Endothelial cell of umbilical vein (primary cell): Measurements from ENCODE around the gene ODAD3. TPM values are rescaled to one million over a fixed set of nuclear protein-coding genes. Genes with fewer than 3 reads are reported as not detected.

Experiments
- BruUV-seq: library from RNA; stranded (reverse); fragments of 400-500 nt; replicated peaks from 2 replicates; lab custom pipeline; 2021; lab: Mats Ljungman, UMichigan
- CTCF ChIA-PET: fragments of 300-600, 350-600 bp; sonication (Branson Sonifier 250); formaldehyde crosslinking; loops from one replicate; lab custom pipeline; 2021; ENCODE audit warnings: antibody characterized with exemption, inconsistent platforms; lab: Charles Lee
- POLR2A ChIA-PET: fragments of 300-600, 350-600 bp; sonication (Branson Sonifier 250); formaldehyde crosslinking; loops from one replicate; lab custom pipeline; 2021; ENCODE audit warnings: antibody characterized with exemption, inconsistent platforms; lab: Charles Lee
- DNase-seq: peaks from one replicate; pipeline ENCODE4 v3.0.0-alpha.2; 2011; ENCODE audit warnings: low read depth, low spot score
- FAIRE-seq: peaks from 2 replicates; lab custom pipeline; 2011; peaks lifted over from hg19 to GRCh38; lab: Jason Lieb, UNC
- H2AFZ ChIP-seq: 2 replicates; pipeline ENCODE4 v1.6.0; 2012; ENCODE audit warnings: low read depth, low read length, control low read depth, inconsistent platforms
- H3K27ac ChIP-seq: 2 replicates; pipeline ENCODE4 v1.5.1; 2011; ENCODE audit warnings: low read depth, mild to moderate bottlenecking, control low read depth, low read length, moderate library complexity; ENCODE audit not compliant: insufficient read depth
- H3K27me3 ChIP-seq, 2 experiments: 2 replicates each; pipeline versions ENCODE4 v1.6.0 to v1.6.1; 2011; ENCODE audit warnings: low read length in 2 of 2, mixed read lengths in 1 of 2; ENCODE audit not compliant: control insufficient read depth in 2 of 2, insufficient read depth in 2 of 2
- H3K36me3 ChIP-seq, 2 experiments: 2 replicates in 1 of 2; 3 replicates in 1 of 2; pipeline ENCODE4 v1.5.1; 2011; ENCODE audit warnings: low read length in 2 of 2, mild to moderate bottlenecking in 1 of 2, moderate library complexity in 1 of 2; ENCODE audit not compliant: control insufficient read depth in 2 of 2, insufficient read depth in 2 of 2; ENCODE audit errors: extremely low read depth in 1 of 2
- H3K4me1 ChIP-seq: 3 replicates; pipeline ENCODE4 v1.5.1; 2011; ENCODE audit warnings: mild to moderate bottlenecking, low read length; ENCODE audit not compliant: control insufficient read depth, insufficient read depth; ENCODE audit errors: extremely low read depth
- H3K4me2 ChIP-seq: 2 replicates; pipeline ENCODE4 v1.6.1; 2011; ENCODE audit warnings: low read length, control low read depth, mixed read lengths; ENCODE audit not compliant: insufficient read depth
- H3K4me3 ChIP-seq, 3 experiments: fragments of 200-600 bp in 1 of 3; sonication (generic), shearing (Covaris generic) in 1 of 3; replicated peaks in 1 of 3; 2 replicates each; pipeline ENCODE4 v1.5.1; 2011 to 2016; ENCODE audit warnings: control low read depth in 3 of 3, low read length in 3 of 3, mild to moderate bottlenecking in 2 of 3, inconsistent platforms in 1 of 3, low read depth in 1 of 3, moderate library complexity in 1 of 3; ENCODE audit not compliant: insufficient read depth in 1 of 3
- H3K79me2 ChIP-seq: 2 replicates; pipeline ENCODE4 v1.6.0; 2012; ENCODE audit warnings: low read length, inconsistent platforms; ENCODE audit not compliant: control insufficient read depth, insufficient read depth
- H3K9ac ChIP-seq: replicated peaks from 2 replicates; pipeline ENCODE3; 2011; ENCODE audit warnings: low read length, control low read depth; ENCODE audit not compliant: insufficient read depth; ENCODE audit errors: extremely low read depth
- H3K9me1 ChIP-seq: replicated peaks from 3 replicates; pipeline ENCODE4 v1.6.0; 2011; ENCODE audit warnings: mild to moderate bottlenecking, low read length; ENCODE audit not compliant: control insufficient read depth, insufficient read depth; ENCODE audit errors: extremely low read depth
- H3K9me3 ChIP-seq: replicated peaks from 2 replicates; pipeline ENCODE4 v1.5.1; 2012; ENCODE audit warnings: low read length, inconsistent platforms; ENCODE audit not compliant: control insufficient read depth, insufficient read depth
- H4K20me1 ChIP-seq: replicated peaks from 2 replicates; pipeline ENCODE3; 2011; ENCODE audit warnings: mild to moderate bottlenecking, low read length; ENCODE audit not compliant: control insufficient read depth, insufficient read depth; ENCODE audit errors: extremely low read depth
- EZH2 ChIP-seq: IDR thresholded peaks from 2 replicates; pipeline ENCODE4 v1.6.1; 2012; ENCODE audit warnings: borderline replicate concordance, low read depth, mild to moderate bottlenecking, moderate library complexity, low read length, inconsistent platforms; ENCODE audit not compliant: severe bottlenecking
- FOS ChIP-seq: IDR thresholded peaks from 2 replicates; pipeline ENCODE4 v1.6.1; 2011; ENCODE audit warnings: mild to moderate bottlenecking, low read length, moderate library complexity, borderline replicate concordance; ENCODE audit not compliant: insufficient read depth
- GATA2 ChIP-seq: IDR thresholded peaks from 2 replicates; pipeline ENCODE4 v1.7.0; 2011; ENCODE audit warnings: low read depth, mild to moderate bottlenecking, moderate library complexity, mixed read lengths, low read length; ENCODE audit not compliant: insufficient read length, insufficient read depth
- JUN ChIP-seq: IDR thresholded peaks from 2 replicates; pipeline ENCODE4 v1.6.1; 2011; ENCODE audit warnings: borderline replicate concordance, low read depth; ENCODE audit not compliant: insufficient read length, insufficient read depth
- MAX ChIP-seq: IDR thresholded peaks from 2 replicates; pipeline ENCODE4 v1.6.1; 2011; ENCODE audit not compliant: insufficient read depth, insufficient read length
- MYC ChIP-seq: IDR thresholded peaks from one replicate; pipeline ENCODE4 v1.6.1; 2011; ENCODE audit warnings: mild to moderate bottlenecking, low read depth, low read length
- POLR2A ChIP-seq: IDR thresholded peaks from 2 replicates; pipeline ENCODE4 v1.6.1; 2012; ENCODE audit warnings: low read depth, mild to moderate bottlenecking, control low read depth, low read length
- POLR2AphosphoS5 ChIP-seq: IDR thresholded peaks from 2 replicates; pipeline ENCODE4 v1.6.1; 2012; ENCODE audit warnings: low read depth, mild to moderate bottlenecking, control low read depth, low read length, moderate library complexity; ENCODE audit not compliant: insufficient read depth
- dilution Hi-C: fragments of 300-500 bp; cut with MboI; formaldehyde crosslinking; loops from one replicate; pipeline ENCODE4 v1.15.0; 2019; ENCODE audit warnings: low sequenced_read_pairs; ENCODE audit not compliant: extremely low pct_ligation_motif_present
- intact Hi-C: fragments of 100-400 bp; cut with micrococcal nuclease; formaldehyde crosslinking; loops from one replicate; pipeline ENCODE4 v1.10.0; 2022
- polyA plus RNA-seq, 4 experiments: library from polyadenylated mRNA; depleted of rRNA in 3 of 4; stranded (reverse) in 3 of 4; unstranded in 1 of 4; fragments of >200 nt; gene quantifications; 2 replicates each; pipeline versions ENCODE4 v1.2.1 to v1.2.3, GENCODE V29; 2011 to 2012; ENCODE audit warnings: missing spikeins in 1 of 4
- total RNA-seq: library from RNA; stranded (reverse); gene quantifications from 2 replicates; pipeline ENCODE4 v1.2.3, GENCODE V29; 2021
- TF ChIP-seq, protein P1 (sequence below), 2 donors: IDR thresholded peaks; 1 replicate in 1 of 2; 2 replicates in 1 of 2; pipeline ENCODE4 v1.5.1; 2011; ENCODE audit warnings: low read length in 2 of 2, mild to moderate bottlenecking in 2 of 2, moderate library complexity in 2 of 2, control low read depth in 1 of 2, inconsistent platforms in 1 of 2, low read depth in 1 of 2; ENCODE audit not compliant: insufficient read depth in 1 of 2; ENCODE audit errors: extremely low read depth in 1 of 2

ODAD3 gene
- total and polyA plus RNA-seq, 2 donors (not counting 3 experiments of a cell fraction or from before 2014, with no cell fraction given) = 0.14 to 0.97 TPM

- TF ChIP-seq GATA2 (no peak), FOS (no peak), POLR2AphosphoS5 (no peak), JUN (no peak), EZH2 (no peak), MAX (no peak), MYC (no peak), POLR2A (no peak)
- TF ChIP-seq, protein P1, sequence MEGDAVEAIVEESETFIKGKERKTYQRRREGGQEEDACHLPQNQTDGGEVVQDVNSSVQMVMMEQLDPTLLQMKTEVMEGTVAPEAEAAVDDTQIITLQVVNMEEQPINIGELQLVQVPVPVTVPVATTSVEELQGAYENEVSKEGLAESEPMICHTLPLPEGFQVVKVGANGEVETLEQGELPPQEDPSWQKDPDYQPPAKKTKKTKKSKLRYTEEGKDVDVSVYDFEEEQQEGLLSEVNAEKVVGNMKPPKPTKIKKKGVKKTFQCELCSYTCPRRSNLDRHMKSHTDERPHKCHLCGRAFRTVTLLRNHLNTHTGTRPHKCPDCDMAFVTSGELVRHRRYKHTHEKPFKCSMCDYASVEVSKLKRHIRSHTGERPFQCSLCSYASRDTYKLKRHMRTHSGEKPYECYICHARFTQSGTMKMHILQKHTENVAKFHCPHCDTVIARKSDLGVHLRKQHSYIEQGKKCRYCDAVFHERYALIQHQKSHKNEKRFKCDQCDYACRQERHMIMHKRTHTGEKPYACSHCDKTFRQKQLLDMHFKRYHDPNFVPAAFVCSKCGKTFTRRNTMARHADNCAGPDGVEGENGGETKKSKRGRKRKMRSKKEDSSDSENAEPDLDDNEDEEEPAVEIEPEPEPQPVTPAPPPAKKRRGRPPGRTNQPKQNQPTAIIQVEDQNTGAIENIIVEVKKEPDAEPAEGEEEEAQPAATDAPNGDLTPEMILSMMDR (IDR thresholded peaks at IDR 0.05; ENCODE audit: extremely low read depth in 1 of 2, insufficient read depth in 1 of 2, low read depth in 1 of 2, low read length in 2 of 2) = no peak
- ChIA-PET CTCF (interaction anchor here (1.0 to 2.2 kb wide), 3 partner anchors 8 to 44 kb away, joined by 3 to 11 read pairs (median 4); partner anchors contain the start of gene PRKCSH), POLR2A (no interaction called here)
Measured at GRCh38 chr19:11390933-11391680, 43.8 kb downstream of the ODAD3 start.

More at GRCh38 chr19:11390933-11391680, 43.8 kb downstream of the ODAD3 start:
- no peak overlapping the region for H3K27ac ChIP-seq
- no peaks in the 10 kb centered on the region for H3K9me3 ChIP-seq
- H3K4me3 ChIP-seq = no peak overlapping the region
- intact Hi-C loops (no loop called here), dilution Hi-C loops (no loop called here)
- H3K79me2 ChIP-seq = no peaks in the 10 kb centered on the region
- H2AFZ ChIP-seq = no peak overlapping the region
- H3K4me2 ChIP-seq = no peak overlapping the region
- no TSS peak for BruUV-seq
- H4K20me1 ChIP-seq = no peaks in the 10 kb centered on the region
- no peaks in the 10 kb centered on the region for H3K4me1 ChIP-seq
- H3K9ac ChIP-seq = no peak overlapping the region
- no peaks in the 10 kb centered on the region for H3K9me1 ChIP-seq
- no peaks in the 10 kb centered on the region for H3K27me3 ChIP-seq
- H3K36me3 ChIP-seq = no peaks in the 10 kb centered on the region
- DNase-seq (no peak), FAIRE-seq (no peak)
